ENCODE data around the gene RNASEH2B. TPM values are rescaled to one million over a fixed set of nuclear protein-coding genes. Genes with fewer than 3 reads are reported as not detected.

The RNASEH2B gene
- total and polyA plus RNA-seq, 8 donors: 19.0 to 41.6 (median 23.3) TPM

DNA sequence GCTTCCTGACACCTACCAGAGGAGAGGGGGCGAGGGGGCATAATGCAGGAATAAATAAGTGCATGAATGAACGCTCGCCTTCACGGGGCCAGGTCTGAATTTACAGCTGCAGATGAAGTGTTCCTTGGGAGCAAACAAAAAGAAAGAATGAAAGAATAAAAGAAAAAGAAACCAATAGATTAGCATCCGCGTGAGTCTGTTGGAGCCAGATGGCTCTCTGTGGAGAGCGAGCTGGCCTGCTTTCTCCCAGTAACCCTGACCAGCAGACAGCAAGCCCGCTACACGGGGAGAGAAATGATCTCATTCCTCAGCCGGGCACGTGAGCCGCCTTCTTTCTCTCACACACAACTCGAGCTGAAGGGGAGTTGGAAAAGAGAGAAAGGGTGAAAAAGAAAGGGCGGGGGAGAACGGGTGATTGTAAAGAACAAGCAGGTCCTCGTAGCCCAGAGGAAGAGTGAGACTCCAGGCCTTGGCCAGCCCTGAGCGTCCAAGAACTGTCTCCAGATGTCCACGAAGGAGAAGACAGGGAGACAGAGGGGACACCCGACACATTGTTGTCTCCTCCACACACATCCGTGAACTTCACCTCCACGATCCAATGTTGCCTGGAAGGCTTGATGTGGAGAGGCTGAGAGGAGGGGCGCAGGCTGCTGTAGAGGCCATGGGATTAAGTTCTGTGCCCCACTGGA is 81.4 kb downstream of the RNASEH2B start:
- no peaks in the 10 kb centered on the region for H3K9me3 ChIP-seq
- TF ChIP-seq, protein P1, sequence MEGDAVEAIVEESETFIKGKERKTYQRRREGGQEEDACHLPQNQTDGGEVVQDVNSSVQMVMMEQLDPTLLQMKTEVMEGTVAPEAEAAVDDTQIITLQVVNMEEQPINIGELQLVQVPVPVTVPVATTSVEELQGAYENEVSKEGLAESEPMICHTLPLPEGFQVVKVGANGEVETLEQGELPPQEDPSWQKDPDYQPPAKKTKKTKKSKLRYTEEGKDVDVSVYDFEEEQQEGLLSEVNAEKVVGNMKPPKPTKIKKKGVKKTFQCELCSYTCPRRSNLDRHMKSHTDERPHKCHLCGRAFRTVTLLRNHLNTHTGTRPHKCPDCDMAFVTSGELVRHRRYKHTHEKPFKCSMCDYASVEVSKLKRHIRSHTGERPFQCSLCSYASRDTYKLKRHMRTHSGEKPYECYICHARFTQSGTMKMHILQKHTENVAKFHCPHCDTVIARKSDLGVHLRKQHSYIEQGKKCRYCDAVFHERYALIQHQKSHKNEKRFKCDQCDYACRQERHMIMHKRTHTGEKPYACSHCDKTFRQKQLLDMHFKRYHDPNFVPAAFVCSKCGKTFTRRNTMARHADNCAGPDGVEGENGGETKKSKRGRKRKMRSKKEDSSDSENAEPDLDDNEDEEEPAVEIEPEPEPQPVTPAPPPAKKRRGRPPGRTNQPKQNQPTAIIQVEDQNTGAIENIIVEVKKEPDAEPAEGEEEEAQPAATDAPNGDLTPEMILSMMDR (IDR thresholded peaks at IDR 0.05): no peak
- DNase-seq (no peak), ATAC-seq (peak in 3 of 4 donors; percentile 69 to 78 (median 70)), FAIRE-seq (no peak)
- 67 to 73% methylated on average over 22 of the region's 22 CpGs for WGBS, 2 donors
- intact Hi-C loops (cut with DNase I): no loop called here
- H3K27ac ChIP-seq: no peak overlapping the region
- H3K36me3 ChIP-seq: no peaks in the 10 kb centered on the region
- H3K4me3 ChIP-seq: no peak overlapping the region
- no peaks in the 10 kb centered on the region for H3K4me1 ChIP-seq
- H3K27me3 ChIP-seq: no peaks in the 10 kb centered on the region

- WGBS, 2 donors: 62 to 77% methylated on average over 6 of the region's 6 CpGs
- no peak for FAIRE-seq
- TF ChIP-seq, protein P1 (IDR thresholded peaks at IDR 0.05): no peak
- no peak overlapping the region for H3K4me3 ChIP-seq
- intact Hi-C loops (cut with DNase I): no loop called here
- ATAC-seq: peak in 2 of 4 donors; percentile 15 to 51
- no peaks in the 10 kb centered on the region for H3K4me1 ChIP-seq
- DNase-seq: no peak
- no peak overlapping the region for H3K27ac ChIP-seq
- no peaks in the 10 kb centered on the region for H3K9me3 ChIP-seq
- no peaks in the 10 kb centered on the region for H3K27me3 ChIP-seq
- no peaks in the 10 kb centered on the region for H3K36me3 ChIP-seq
Measured at GRCh38 chr13:50991579-50992521, 82.3 kb downstream of the RNASEH2B start.

- DNase-seq: no peak
- H3K9me3 ChIP-seq: no peaks in the 10 kb centered on the region
- no peak for ATAC-seq
Measured at GRCh38 chr13:50993371-50993770, 83.8 kb downstream of the RNASEH2B start.

GRCh38 chr13:50993934-50994333 is 84.3 kb downstream of the RNASEH2B start:
- Histone ChIP-seq H3K4me1 (no peaks in the 10 kb centered on the region), H3K27ac (no peak overlapping the region), H3K4me3 (no peak overlapping the region), H3K9me3 (no peaks in the 10 kb centered on the region), H3K36me3 (no peaks in the 10 kb centered on the region), H3K27me3 (no peaks in the 10 kb centered on the region)
- ATAC-seq (no peak), DNase-seq (no peak), FAIRE-seq (no peak)
- intact Hi-C loops (cut with DNase I): no loop called here
- TF ChIP-seq, protein P1 (IDR thresholded peaks at IDR 0.05): no peak
- WGBS, 2 donors: 41 to 48% methylated on average over 3 of the region's 3 CpGs

More at GRCh38 chr13:50993371-50993770, 83.8 kb downstream of the RNASEH2B start:
- Histone ChIP-seq H3K27ac (no peak overlapping the region), H3K4me3 (no peak overlapping the region), H3K27me3 (no peaks in the 10 kb centered on the region), H3K4me1 (no peaks in the 10 kb centered on the region), H3K36me3 (no peaks in the 10 kb centered on the region)
- intact Hi-C loops (cut with DNase I): no loop called here
- 59 to 64% methylated on average over 2 of the region's 2 CpGs for WGBS, 2 donors
- no peak for FAIRE-seq
- TF ChIP-seq, protein P1 (IDR thresholded peaks at IDR 0.05): no peak

Measured in pancreas (tissue), 10 donors.